Activated naive CD8-positive, alpha-beta T cell treated with anti-CD3 and anti-CD28 coated beads for 36 hours (primary cell): Measurements from ENCODE around the gene PHACTR2. TPM values are rescaled to one million over a fixed set of nuclear protein-coding genes. Genes with fewer than 3 reads are reported as not detected.
"Not testable (repeated sequence)": the region's sequence is repeated elsewhere in the genome, so short reads cannot be mapped to it uniquely, and the experiment has no call there.

Experiments
- DNase-seq: peaks from one replicate; pipeline ENCODE4 v3.0.0; 2021
- H3K27ac Mint-ChIP-seq: one replicate; pipeline ENCODE4 v1.8.0; 2022; ENCODE audit warnings: mild to moderate bottlenecking, moderate library complexity, mixed read lengths
- H3K27me3 Mint-ChIP-seq: one replicate; pipeline ENCODE4 v1.8.0; 2022; ENCODE audit warnings: mild to moderate bottlenecking, mixed read lengths
- H3K36me3 Mint-ChIP-seq: one replicate; pipeline ENCODE4 v1.8.0; 2021; ENCODE audit warnings: mild to moderate bottlenecking, mixed read lengths
- H3K4me1 Mint-ChIP-seq: one replicate; pipeline ENCODE4 v1.8.0; 2021; ENCODE audit warnings: mixed read lengths
- H3K4me3 Mint-ChIP-seq: one replicate; pipeline ENCODE4 v1.8.0; 2022; ENCODE audit warnings: mild to moderate bottlenecking, moderate library complexity, mixed read lengths
- H3K9me3 Mint-ChIP-seq: one replicate; pipeline ENCODE4 v1.8.0; 2022; ENCODE audit warnings: mixed read lengths
- total RNA-seq, 2 experiments: library from RNA; stranded (reverse); gene quantifications; one replicate each; pipeline ENCODE4 v1.2.3, GENCODE V29; 2021

PHACTR2 gene
- total RNA-seq, 2 experiments from 2014 or later = 18.8 to 22.1 TPM

DNA sequence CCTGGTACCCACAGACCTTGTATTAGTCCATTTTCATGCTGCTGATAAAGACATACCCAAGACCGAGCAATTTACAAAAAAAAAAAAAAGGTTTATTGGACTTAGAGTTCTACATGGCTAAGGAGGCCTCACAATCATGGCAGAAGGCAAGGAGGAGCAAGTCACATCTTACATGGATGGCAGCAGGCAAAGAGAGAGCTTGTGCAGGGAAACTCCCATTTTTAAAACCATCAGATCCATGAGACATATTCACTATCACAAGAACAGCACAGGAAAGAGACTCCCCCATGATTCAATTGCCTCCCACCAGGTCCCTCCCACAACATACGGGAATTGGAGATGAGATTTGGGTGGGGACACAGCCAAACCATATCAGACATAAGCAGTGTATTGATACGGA lies 17.6 kb upstream of the PHACTR2 start:
- H3K4me3 Mint-ChIP-seq, H3K27ac Mint-ChIP-seq, H3K36me3 Mint-ChIP-seq, H3K27me3 Mint-ChIP-seq, DNase-seq, H3K4me1 Mint-ChIP-seq: not testable (repeated sequence)
- H3K9me3 Mint-ChIP-seq = peaks cover 12% of the 10 kb centered on the region

- Mint-ChIP-seq H3K27me3 (peaks cover 7% of the 10 kb centered on the region), H3K4me1 (no peaks in the 10 kb centered on the region), H3K4me3 (no peak overlapping the region), H3K27ac (no peak overlapping the region), H3K36me3 (peaks cover 11% of the 10 kb centered on the region), H3K9me3 (peaks cover 24% of the 10 kb centered on the region)
- no peak for DNase-seq
Observed at GRCh38 chr6:143664171-143664570, 13.6 kb upstream of the PHACTR2 start.

GRCh38 chr6:143666007-143666406 lies 11.8 kb upstream of the PHACTR2 start:
- not testable (repeated sequence) for H3K4me3 Mint-ChIP-seq, DNase-seq, H3K36me3 Mint-ChIP-seq, H3K4me1 Mint-ChIP-seq, H3K27me3 Mint-ChIP-seq, H3K27ac Mint-ChIP-seq
- peaks cover 19% of the 10 kb centered on the region for H3K9me3 Mint-ChIP-seq

DNA sequence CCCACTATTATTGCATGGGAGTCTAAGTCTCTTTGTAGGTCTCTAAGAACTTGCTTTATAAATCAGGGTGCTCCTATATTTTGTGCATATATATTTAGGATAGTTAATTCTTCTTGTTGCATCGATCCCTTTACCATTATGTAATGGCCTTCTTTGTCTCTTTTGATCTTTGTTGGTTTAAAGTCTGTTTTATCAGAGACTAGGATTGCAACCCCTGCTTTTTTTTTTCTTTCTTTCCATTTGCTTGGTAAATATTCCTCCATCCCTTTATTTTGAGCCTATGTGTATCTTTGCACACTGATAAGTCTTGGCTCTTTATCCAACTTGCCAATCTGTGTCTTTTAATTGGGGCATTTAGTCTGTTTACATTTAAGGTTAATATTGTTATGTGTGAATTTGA lies 8.3 kb upstream of the PHACTR2 start:
- DNase-seq, H3K4me3 Mint-ChIP-seq, H3K27me3 Mint-ChIP-seq, H3K36me3 Mint-ChIP-seq, H3K4me1 Mint-ChIP-seq, H3K27ac Mint-ChIP-seq: not testable (repeated sequence)
- H3K9me3 Mint-ChIP-seq = peaks cover 19% of the 10 kb centered on the region

- peaks cover 7% of the 10 kb centered on the region for H3K9me3 Mint-ChIP-seq
- no peak overlapping the region for H3K4me3 Mint-ChIP-seq
- no peaks in the 10 kb centered on the region for H3K4me1 Mint-ChIP-seq
- H3K27ac Mint-ChIP-seq = no peak overlapping the region
- H3K27me3 Mint-ChIP-seq = peaks cover 23% of the 10 kb centered on the region
- H3K36me3 Mint-ChIP-seq = peaks cover 2% of the 10 kb centered on the region
- no peak for DNase-seq
Observed at GRCh38 chr6:143673669-143674068, 4.1 kb upstream of the PHACTR2 start.

- H3K36me3 Mint-ChIP-seq = peaks cover 2% of the 10 kb centered on the region
- no peak overlapping the region for H3K4me3 Mint-ChIP-seq
- DNase-seq = no peak
- no peak overlapping the region for H3K27ac Mint-ChIP-seq
- peaks cover 5% of the 10 kb centered on the region for H3K4me1 Mint-ChIP-seq
- H3K27me3 Mint-ChIP-seq = peaks cover 26% of the 10 kb centered on the region
- H3K9me3 Mint-ChIP-seq = no peaks in the 10 kb centered on the region
Observed at GRCh38 chr6:143674483-143675381, 3.0 kb upstream of the PHACTR2 start.

DNA sequence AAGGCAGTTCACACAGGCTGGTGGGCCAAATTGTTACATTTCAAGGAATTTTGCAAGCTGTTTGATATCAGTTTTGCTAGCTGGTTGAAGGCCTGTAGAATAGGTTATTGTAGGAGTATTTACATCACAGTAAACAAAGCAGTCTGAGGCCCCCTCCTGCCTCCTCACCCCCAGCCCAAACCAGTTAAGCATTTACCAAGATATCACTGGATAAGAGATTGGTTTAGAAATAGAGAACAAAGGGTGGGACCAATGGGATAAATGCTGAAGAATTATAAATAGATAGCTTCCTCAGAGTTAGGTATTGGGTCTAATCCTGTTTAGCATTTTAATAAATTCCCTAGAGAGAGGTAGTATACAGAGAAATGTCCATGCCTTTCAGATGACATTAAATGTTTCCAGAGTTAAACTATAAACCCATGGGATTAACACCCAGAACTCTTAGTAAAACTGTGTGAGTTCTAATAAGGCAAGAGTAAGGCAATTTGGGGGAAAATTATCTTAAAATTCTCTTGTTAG lies 2.3 kb upstream of the PHACTR2 start:
- Mint-ChIP-seq H3K9me3 (no peaks in the 10 kb centered on the region), H3K27me3 (peaks cover 30% of the 10 kb centered on the region), H3K36me3 (peaks cover 2% of the 10 kb centered on the region), H3K4me3 (no peak overlapping the region), H3K27ac (no peak overlapping the region), H3K4me1 (peaks cover 8% of the 10 kb centered on the region)
- DNase-seq = no peak

GRCh38 chr6:143675946-143676345 lies 1.8 kb upstream of the PHACTR2 start:
- peaks cover 32% of the 10 kb centered on the region for H3K27me3 Mint-ChIP-seq
- no peak overlapping the region for H3K4me3 Mint-ChIP-seq
- peaks cover 2% of the 10 kb centered on the region for H3K36me3 Mint-ChIP-seq
- H3K4me1 Mint-ChIP-seq = peaks cover 11% of the 10 kb centered on the region
- H3K27ac Mint-ChIP-seq = no peak overlapping the region
- DNase-seq = no peak
- H3K9me3 Mint-ChIP-seq = no peaks in the 10 kb centered on the region

GRCh38 chr6:143676437-143677045 lies 1.2 kb upstream of the PHACTR2 start:
- no peak overlapping the region for H3K4me3 Mint-ChIP-seq
- H3K4me1 Mint-ChIP-seq = peaks cover 12% of the 10 kb centered on the region
- H3K9me3 Mint-ChIP-seq = no peaks in the 10 kb centered on the region
- H3K27ac Mint-ChIP-seq = no peak overlapping the region
- peaks cover 32% of the 10 kb centered on the region for H3K27me3 Mint-ChIP-seq
- DNase-seq = no peak
- peaks cover 4% of the 10 kb centered on the region for H3K36me3 Mint-ChIP-seq

- Mint-ChIP-seq H3K36me3 (peaks cover 12% of the 10 kb centered on the region), H3K9me3 (peaks cover 6% of the 10 kb centered on the region), H3K27ac (no peak overlapping the region), H3K27me3 (peaks cover 32% of the 10 kb centered on the region), H3K4me1 (peaks cover 12% of the 10 kb centered on the region), H3K4me3 (peak overlapping the region; percentile 32)
- no peak for DNase-seq
Observed at GRCh38 chr6:143677577-143677890, 231 bp upstream of the PHACTR2 start.

DNA sequence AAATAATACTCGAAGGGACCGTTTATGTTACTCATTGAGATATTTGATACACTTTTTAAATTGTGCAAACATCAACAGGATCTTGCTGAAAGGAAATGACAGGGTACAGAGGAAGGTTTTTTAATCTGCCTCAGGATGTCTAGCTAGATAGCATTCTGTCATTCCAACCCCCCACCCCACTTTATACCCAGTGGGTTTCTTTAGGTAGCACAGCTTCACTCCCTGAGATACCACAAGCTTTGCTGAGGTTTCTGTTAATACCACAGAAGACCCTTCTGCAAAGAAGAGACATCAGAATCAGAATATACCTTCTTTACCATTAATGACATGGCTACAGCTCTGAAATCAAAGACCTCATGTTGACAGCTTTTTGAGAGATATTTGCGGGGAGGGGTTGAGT lies 1.3 kb downstream of the PHACTR2 start:
- Mint-ChIP-seq H3K9me3 (peaks cover 12% of the 10 kb centered on the region), H3K36me3 (peaks cover 16% of the 10 kb centered on the region), H3K27me3 (peaks cover 32% of the 10 kb centered on the region), H3K27ac (no peak overlapping the region), H3K4me3 (peak overlapping the region; percentile 81), H3K4me1 (peaks cover 14% of the 10 kb centered on the region)
- no peak for DNase-seq

GRCh38 chr6:143680141-143680540 lies 2.4 kb downstream of the PHACTR2 start:
- H3K4me1 Mint-ChIP-seq = peaks cover 14% of the 10 kb centered on the region
- H3K4me3 Mint-ChIP-seq = no peak overlapping the region
- H3K27ac Mint-ChIP-seq = no peak overlapping the region

DNA sequence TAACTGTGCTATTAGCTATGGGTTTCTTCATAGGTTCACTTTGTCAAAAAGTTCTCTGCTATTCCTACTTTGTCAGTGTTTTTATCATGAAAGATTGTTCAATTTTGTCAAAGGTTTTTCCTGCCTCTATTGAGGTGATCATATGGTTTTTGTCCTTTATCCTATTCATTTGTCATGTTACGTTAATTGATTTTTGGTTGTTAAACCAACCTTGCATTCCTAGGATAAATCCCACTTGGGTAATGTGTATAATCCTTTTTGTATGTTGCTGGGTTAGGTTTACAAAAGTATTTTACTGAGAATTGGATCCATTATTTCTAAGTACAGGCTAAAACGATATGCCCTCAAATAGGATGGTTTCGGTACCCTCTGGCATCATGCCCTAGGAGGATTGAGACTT lies 5.0 kb downstream of the PHACTR2 start:
- Mint-ChIP-seq H3K4me1 (peaks cover 14% of the 10 kb centered on the region), H3K27ac (no peak overlapping the region), H3K4me3 (no peak overlapping the region), H3K27me3 (peaks cover 18% of the 10 kb centered on the region), H3K36me3 (peaks cover 19% of the 10 kb centered on the region), H3K9me3 (peaks cover 12% of the 10 kb centered on the region)
- no peak for DNase-seq

More at GRCh38 chr6:143680141-143680540, 2.4 kb downstream of the PHACTR2 start:
- Mint-ChIP-seq H3K9me3 (peaks cover 12% of the 10 kb centered on the region), H3K36me3 (peaks cover 19% of the 10 kb centered on the region), H3K27me3 (peaks cover 23% of the 10 kb centered on the region)
- DNase-seq = no peak

GRCh38 chr6:143684486-143684885 lies 6.7 kb downstream of the PHACTR2 start:
- Mint-ChIP-seq H3K27ac (no peak overlapping the region), H3K4me3 (no peak overlapping the region), H3K4me1 (peaks cover 9% of the 10 kb centered on the region), H3K9me3 (peaks cover 12% of the 10 kb centered on the region), H3K36me3 (peaks cover 18% of the 10 kb centered on the region), H3K27me3 (peaks cover 6% of the 10 kb centered on the region)
- DNase-seq = no peak

DNA sequence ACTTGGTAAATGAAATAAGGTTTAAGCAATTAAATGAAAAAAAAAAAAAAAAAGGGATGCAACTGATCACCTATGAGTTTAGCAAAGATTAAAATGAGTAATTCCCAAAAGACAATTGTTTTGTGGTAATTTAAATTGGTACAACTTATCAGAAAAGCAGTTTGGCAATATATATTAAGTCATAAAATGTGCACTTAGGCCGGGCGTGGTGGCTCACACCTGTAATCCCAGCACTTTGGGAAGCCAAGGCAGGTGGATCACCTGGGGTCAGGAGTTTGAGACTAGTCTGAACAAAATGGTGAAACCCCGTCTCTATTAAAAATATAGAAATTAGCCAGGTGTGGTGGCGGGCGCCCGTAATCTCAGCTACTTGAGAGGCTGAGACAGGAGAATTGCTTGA lies 7.9 kb downstream of the PHACTR2 start:
- H3K27me3 Mint-ChIP-seq = no peaks in the 10 kb centered on the region
- no peak for DNase-seq
- H3K4me1 Mint-ChIP-seq = peaks cover 7% of the 10 kb centered on the region
- no peak overlapping the region for H3K27ac Mint-ChIP-seq
- peaks cover 12% of the 10 kb centered on the region for H3K9me3 Mint-ChIP-seq
- H3K36me3 Mint-ChIP-seq = peaks cover 18% of the 10 kb centered on the region
- no peak overlapping the region for H3K4me3 Mint-ChIP-seq
